GM23248 (cell line): Measurements from ENCODE around the gene BOLL. TPM values are rescaled to one million over a fixed set of nuclear protein-coding genes. Genes with fewer than 3 reads are reported as not detected.

Experiments
- DNase-seq: peaks from one replicate; pipeline ENCODE4 v3.0.0-alpha.2; 2015
- H2AFZ ChIP-seq: fragments of 200-600 bp; sonication (generic); 2 replicates; pipeline ENCODE4 v1.6.1; 2016; ENCODE audit warnings: antibody characterized with exemption
- H3F3A ChIP-seq: fragments of 200-600 bp; sonication (generic); 2 replicates; pipeline ENCODE4 v1.6.1; 2016; ENCODE audit warnings: mild to moderate bottlenecking, antibody characterized with exemption, mixed run types; ENCODE audit not compliant: insufficient read depth
- H3K27ac ChIP-seq: fragments of 200-600 bp; sonication (generic); 2 replicates; pipeline ENCODE4 v1.5.1; 2016; ENCODE audit warnings: mild to moderate bottlenecking
- H3K27me3 ChIP-seq: fragments of 200-600 bp; sonication (generic); replicated peaks from 2 replicates; pipeline ENCODE4 v1.6.1; 2016; ENCODE audit warnings: mild to moderate bottlenecking; ENCODE audit not compliant: insufficient read depth
- H3K36me3 ChIP-seq: fragments of 200-600 bp; sonication (generic); 2 replicates; pipeline ENCODE4 v1.6.1; 2016; ENCODE audit warnings: low read depth, mild to moderate bottlenecking
- H3K4me1 ChIP-seq: fragments of 200-600 bp; sonication (generic); 2 replicates; pipeline ENCODE4 v1.6.1; 2016; ENCODE audit warnings: mild to moderate bottlenecking; ENCODE audit not compliant: insufficient read depth
- H3K4me2 ChIP-seq: fragments of 200-600 bp; sonication (generic); one replicate; pipeline ENCODE4 v1.6.1; 2016; ENCODE audit warnings: mild to moderate bottlenecking; ENCODE audit not compliant: unreplicated experiment
- H3K4me3 ChIP-seq: fragments of 200-600 bp; sonication (generic); 2 replicates; pipeline ENCODE4 v1.5.1; 2016; ENCODE audit warnings: mild to moderate bottlenecking
- H3K79me2 ChIP-seq: fragments of 200-600 bp; sonication (generic); 2 replicates; pipeline ENCODE4 v1.6.1; 2016; ENCODE audit warnings: mild to moderate bottlenecking; ENCODE audit not compliant: insufficient read depth
- H3K9ac ChIP-seq: fragments of 200-600 bp; sonication (generic); 2 replicates; pipeline ENCODE4 v1.6.1; 2016; ENCODE audit warnings: mild to moderate bottlenecking
- H3K9me2 ChIP-seq: fragments of 200-600 bp; sonication (generic); 2 replicates; pipeline ENCODE4 v1.6.1; 2016; ENCODE audit warnings: mixed run types, mild to moderate bottlenecking, moderate library complexity; ENCODE audit not compliant: insufficient read depth
- H3K9me3 ChIP-seq: fragments of 200-600 bp; sonication (generic); one replicate; pipeline ENCODE4 v1.6.1; 2017; ENCODE audit warnings: low read depth
- H4K20me1 ChIP-seq: fragments of 200-600 bp; sonication (generic); 2 replicates; pipeline ENCODE4 v1.6.0; 2016; ENCODE audit not compliant: insufficient read depth
- EZH2 ChIP-seq: fragments of 200-600 bp; sonication (generic); IDR thresholded peaks from 2 replicates; pipeline ENCODE4 v1.6.1; 2018; ENCODE audit warnings: antibody characterized with exemption, mild to moderate bottlenecking; ENCODE audit not compliant: insufficient read depth, poor library complexity, severe bottlenecking
- EZH2phosphoT487 ChIP-seq: fragments of 200-600 bp; sonication (generic); IDR thresholded peaks from 2 replicates; pipeline ENCODE4 v1.6.1; 2018; ENCODE audit warnings: antibody characterized with exemption, moderate library complexity, mild to moderate bottlenecking, low read depth; ENCODE audit not compliant: insufficient read depth
- WGBS, 2 experiments: methylation state at CpG; one replicate each; pipeline ENCODE4 v1.1.6; 2015 to 2017; ENCODE audit warnings: low lambda C conversion rate in 2 of 2, low coverage in 1 of 2; ENCODE audit errors: missing lambda C conversion rate in 2 of 2; 5-methylcytosine and 5-hydroxymethylcytosine counted together
- in situ Hi-C: fragments of 300-500 bp; cut with MboI; formaldehyde crosslinking; loops from 2 replicates; pipeline ENCODE4 v1.15.0; 2020
- polyA plus RNA-seq: library from polyadenylated mRNA; unstranded; fragments of >200 nt; fragmentation: Nextera tagmentation; extraction: Ambion mirVana; gene quantifications from 2 replicates; pipeline ENCODE4 v1.2.1, GENCODE V29; 2016
- total RNA-seq: library from RNA; depleted of rRNA; stranded (reverse); fragments of >200 nt; shearing (Covaris generic); gene quantifications from 2 replicates; pipeline ENCODE4 v1.2.3, GENCODE V29; 2014

The BOLL gene
- total and polyA plus RNA-seq, 2 experiments from 2014 or later, result not detected

- in situ Hi-C loops, result no loop called here
- no peak for TF ChIP-seq EZH2phosphoT487
- TF ChIP-seq EZH2, result peak; percentile 78
- Histone ChIP-seq H4K20me1 (no peaks in the 10 kb centered on the region), H3K27me3 (0 out of 2 replicates have a peak, but pooled peaks cover 12% of the 10 kb centered on the region), H3K4me1 (no peaks in the 10 kb centered on the region), H3K36me3 (no peaks in the 10 kb centered on the region), H3F3A (no peaks in the 10 kb centered on the region), H3K9me3 (no peaks in the 10 kb centered on the region), H2AFZ (peak overlapping the region; percentile 50), H3K4me3 (peak overlapping the region; percentile 48), H3K9me2 (no peaks in the 10 kb centered on the region), H3K4me2 (peak overlapping the region; percentile 73), H3K79me2 (no peaks in the 10 kb centered on the region), H3K9ac (no peak overlapping the region), H3K27ac (no peak overlapping the region)
- 13 to 14% methylated on average over 54 to 71 of the region's 79 CpGs for WGBS, 2 experiments
- DNase-seq, result peak; percentile 14
Observed at GRCh38 chr2:197786010-197786877, 1.1 kb upstream of the BOLL start.

- TF ChIP-seq EZH2phosphoT487, result no peak
- no peak for TF ChIP-seq EZH2
- Histone ChIP-seq H3F3A (no peaks in the 10 kb centered on the region), H3K4me3 (no peak overlapping the region), H3K9ac (no peak overlapping the region), H3K4me2 (no peak overlapping the region), H4K20me1 (no peaks in the 10 kb centered on the region), H3K4me1 (no peaks in the 10 kb centered on the region), H3K27ac (no peak overlapping the region), H3K9me3 (no peaks in the 10 kb centered on the region), H3K27me3 (0 out of 2 replicates have a peak, but pooled peaks cover 8% of the 10 kb centered on the region), H3K9me2 (no peaks in the 10 kb centered on the region), H2AFZ (peak overlapping the region; percentile 38), H3K36me3 (no peaks in the 10 kb centered on the region), H3K79me2 (no peaks in the 10 kb centered on the region)
- no peak for DNase-seq
- in situ Hi-C loops, result no loop called here
- WGBS, 2 experiments, result 52 to 53% methylated on average over 1 of the region's 1 CpG
Observed at GRCh38 chr2:197782126-197782525, 3.0 kb downstream of the BOLL start.

GRCh38 chr2:197779261-197779660 is 5.9 kb downstream of the BOLL start:
- no peak overlapping the region for H3K4me3 ChIP-seq
- H3K4me2 ChIP-seq, result no peak overlapping the region
- no peaks in the 10 kb centered on the region for H3K9me2 ChIP-seq
- H2AFZ ChIP-seq, result peak overlapping the region; percentile 1; the same call in 1 of the 2 replicates
- in situ Hi-C loops, result no loop called here
- TF ChIP-seq EZH2 (no peak), EZH2phosphoT487 (no peak)
- no peaks in the 10 kb centered on the region for H3K27me3 ChIP-seq
- H3K9ac ChIP-seq, result no peak overlapping the region
- H3K27ac ChIP-seq, result no peak overlapping the region
- H3K79me2 ChIP-seq, result no peaks in the 10 kb centered on the region
- no peaks in the 10 kb centered on the region for H3F3A ChIP-seq
- no peaks in the 10 kb centered on the region for H3K4me1 ChIP-seq
- no peak for DNase-seq
- no peaks in the 10 kb centered on the region for H3K9me3 ChIP-seq
- no peaks in the 10 kb centered on the region for H3K36me3 ChIP-seq
- no peaks in the 10 kb centered on the region for H4K20me1 ChIP-seq

- Histone ChIP-seq H3K79me2 (no peaks in the 10 kb centered on the region), H3K9me2 (no peaks in the 10 kb centered on the region), H3K4me1 (no peaks in the 10 kb centered on the region), H3K36me3 (no peaks in the 10 kb centered on the region), H2AFZ (no peak overlapping the region), H3F3A (no peaks in the 10 kb centered on the region), H3K4me2 (no peak overlapping the region), H3K27me3 (no peaks in the 10 kb centered on the region), H3K9me3 (no peaks in the 10 kb centered on the region), H3K4me3 (no peak overlapping the region), H3K9ac (no peak overlapping the region), H3K27ac (no peak overlapping the region), H4K20me1 (no peaks in the 10 kb centered on the region)
- in situ Hi-C loops, result no loop called here
- WGBS, 2 experiments, result 24 to 25% methylated on average over 4 of the region's 4 CpGs
- peak; percentile 40 for DNase-seq
- TF ChIP-seq EZH2phosphoT487, result no peak
- TF ChIP-seq EZH2, result no peak
Observed at GRCh38 chr2:197777823-197778407, 7.2 kb downstream of the BOLL start.
